ENCODE data around the gene SSBP1. TPM values are rescaled to one million over a fixed set of nuclear protein-coding genes. Genes with fewer than 3 reads are reported as not detected.

The SSBP1 gene
- total RNA-seq, 1 donor from 2014 or later = 152 TPM

DNA sequence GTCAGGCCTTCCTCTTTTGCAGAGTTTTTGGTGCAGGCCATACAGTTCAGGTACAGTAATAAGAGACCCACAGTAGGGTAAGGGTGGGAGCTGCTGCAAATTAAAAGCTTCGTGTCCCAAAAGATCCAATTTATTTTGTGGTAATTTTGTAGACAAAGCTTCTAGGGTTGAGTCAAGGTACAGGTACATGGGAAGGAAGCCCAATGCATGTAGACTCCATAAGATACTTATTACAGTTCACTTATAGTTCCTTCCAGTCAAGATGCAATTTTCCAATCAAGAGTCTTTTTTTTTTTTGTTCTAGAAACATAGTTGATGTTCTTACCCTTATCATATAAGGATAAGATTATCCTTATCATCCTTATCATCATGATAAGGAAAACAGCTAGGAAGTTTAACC, 38.2 kb downstream of the SSBP1 start, which contains the start of gene TAS2R4:
Gene TAS2R4 (plus strand): TSS at position 301 of the 400 bp plus-strand sequence. CDS start 1,815 bp downstream, outside the sequence.
- DNase-seq = no peak

DNA sequence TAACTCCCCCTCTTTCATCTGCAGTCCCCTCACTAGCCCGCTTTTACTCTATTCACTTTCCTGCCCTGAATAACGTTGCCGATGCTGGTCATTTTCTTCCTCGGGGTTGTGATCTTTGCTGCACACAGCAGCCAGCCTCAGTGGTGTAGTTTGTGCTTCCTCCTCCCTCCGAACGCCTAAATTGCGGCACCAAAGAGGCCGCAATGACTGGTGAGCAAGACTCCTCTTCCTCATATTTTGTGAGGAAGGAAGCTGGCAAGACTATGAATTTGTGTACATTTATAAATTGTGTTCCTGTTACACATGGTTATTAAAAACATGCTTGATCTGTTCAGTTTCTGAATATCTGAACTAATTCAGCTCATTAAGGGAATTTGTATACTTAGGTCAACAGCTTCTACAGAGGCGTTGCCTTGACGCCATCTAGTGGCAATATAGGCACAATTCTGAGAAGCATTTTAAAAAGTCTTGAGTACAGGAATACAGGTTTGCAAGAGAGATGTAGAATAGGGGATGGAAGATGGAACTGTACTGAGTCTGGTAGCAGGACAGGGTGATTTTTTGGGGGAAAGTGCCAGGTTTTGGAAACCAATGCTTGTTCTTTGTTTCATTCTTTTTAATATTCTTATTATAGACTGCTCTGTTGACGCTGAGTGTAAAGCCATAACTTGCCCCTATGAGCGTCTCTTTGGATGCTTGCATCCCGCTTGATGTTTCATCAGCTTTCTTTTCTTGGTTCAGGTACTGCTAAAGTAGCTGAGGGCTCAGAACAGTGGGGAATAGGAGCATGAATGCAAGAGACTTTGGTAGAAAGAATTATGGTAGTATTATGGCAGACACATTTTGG, 47.8 kb downstream of the SSBP1 start:
- peak; percentile 83 for DNase-seq

DNA sequence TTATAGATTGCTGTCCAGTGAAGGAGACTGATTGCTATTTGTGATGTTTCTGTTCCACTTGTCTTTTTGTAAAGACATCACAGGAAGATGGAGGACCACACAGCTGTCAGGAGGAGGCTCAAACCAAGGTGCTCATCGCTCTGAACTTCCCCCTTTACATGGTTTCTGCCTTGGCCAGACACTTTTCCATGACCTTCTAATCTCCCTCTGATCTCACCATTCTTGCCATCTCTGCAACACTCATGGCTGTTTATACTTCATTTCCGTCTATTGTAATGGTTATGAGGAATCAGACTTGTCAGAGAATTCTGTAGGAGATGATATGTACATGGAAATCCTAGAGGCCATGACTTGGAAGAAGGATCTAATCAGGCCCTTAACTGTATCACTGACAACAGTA, 50.1 kb downstream of the SSBP1 start:
- DNase-seq = peak; percentile 82

DNA sequence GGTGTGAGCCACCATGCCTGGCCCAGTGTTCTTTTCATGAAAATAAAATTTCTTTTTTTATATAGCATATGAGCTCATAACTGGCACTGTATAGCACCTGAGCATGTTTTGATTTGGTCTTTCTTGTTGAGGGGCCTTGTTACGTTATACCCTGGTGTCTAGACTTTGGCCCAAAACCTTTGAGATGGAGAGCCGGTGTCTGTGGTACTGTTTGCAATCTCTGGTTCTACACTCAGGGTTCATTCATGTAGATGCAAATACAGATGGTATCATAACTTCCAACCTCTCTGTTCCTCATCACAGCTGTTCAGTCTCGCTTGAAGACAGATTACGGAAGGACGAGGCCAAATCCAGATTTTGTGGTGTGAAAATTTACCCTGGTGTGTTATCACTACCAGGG, 51.8 kb downstream of the SSBP1 start, which contains the start of gene TAS2R5:
Gene TAS2R5 (plus strand): TSS at position 301 of the 400 bp plus-strand sequence. CDS start 145 bp downstream, outside the sequence.
- DNase-seq = no peak

DNA sequence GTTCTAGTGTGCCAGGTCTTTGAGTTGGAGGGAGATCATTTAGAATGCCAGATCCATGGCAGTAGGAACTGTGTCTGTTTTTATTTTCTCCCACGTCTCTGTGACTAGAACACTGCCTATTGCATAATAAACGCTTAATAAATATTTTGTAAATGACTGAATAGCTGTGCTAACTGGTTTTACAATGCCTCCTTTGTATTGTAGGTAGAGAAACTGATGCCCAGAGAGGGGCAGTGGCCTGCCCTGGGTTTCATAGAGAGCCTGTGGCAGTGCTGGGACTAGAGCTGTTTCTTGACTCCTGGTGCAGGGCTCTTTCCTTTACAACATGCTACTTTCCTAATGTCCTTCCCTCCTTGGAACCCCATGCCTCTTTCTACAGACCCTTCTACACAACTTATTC, 54.4 kb downstream of the SSBP1 start:
- DNase-seq = no peak

Other genes with a start within 250 kb of the SSBP1 start
- gene AGK, start 186.9 kb upstream of the SSBP1 start, total RNA-seq = 23.0 and 31.8 TPM in 2 replicates
- 65.4 and 76.9 TPM in 2 replicates for gene DENND11, start 36.2 kb upstream of the SSBP1 start, total RNA-seq
- gene WEE2, start 30.0 kb upstream of the SSBP1 start, total RNA-seq = not detected in 2 replicates
- 0.74 and 2.0 TPM in 2 replicates for gene TAS2R3, start 25.7 kb downstream of the SSBP1 start, total RNA-seq
- 0.42 and 0.68 TPM in 2 replicates for gene TAS2R4, start 38.3 kb downstream of the SSBP1 start, total RNA-seq
- gene TAS2R5, start 51.9 kb downstream of the SSBP1 start, total RNA-seq = 0.47 and 0.68 TPM in 2 replicates
- not detected in 2 replicates for gene PRSS37, start 103.1 kb downstream of the SSBP1 start, total RNA-seq
- not detected in 2 replicates for gene OR9A4, start 178.0 kb downstream of the SSBP1 start, total RNA-seq
- not detected in 2 replicates for gene CLEC5A, start 208.6 kb downstream of the SSBP1 start, total RNA-seq
- gene TAS2R38, start 235.4 kb downstream of the SSBP1 start, total RNA-seq = not detected in 2 replicates